HG03558 (cell line): Measurements from ENCODE around the gene RNF135.
"Not testable (repeated sequence)": the region's sequence is repeated elsewhere in the genome, so short reads cannot be mapped to it uniquely, and the experiment has no call there.

Source experiments
- ATAC-seq: cut with Tn5 transposase; IDR thresholded peaks from one replicate; pipeline ENCODE4 v1.9.1; 2021; ENCODE audit warnings: moderate number of reproducible peaks; ENCODE audit not compliant: unreplicated experiment; ENCODE audit errors: extremely low read depth

Gene RNF135

GRCh38 chr17:30995347-30995746 lies 24.5 kb downstream of the RNF135 start:
- ATAC-seq = no peak

GRCh38 chr17:30996486-30996885 lies 25.6 kb downstream of the RNF135 start:
- ATAC-seq = no peak

GRCh38 chr17:30997270-30997669 lies 26.4 kb downstream of the RNF135 start:
- no peak for ATAC-seq

DNA sequence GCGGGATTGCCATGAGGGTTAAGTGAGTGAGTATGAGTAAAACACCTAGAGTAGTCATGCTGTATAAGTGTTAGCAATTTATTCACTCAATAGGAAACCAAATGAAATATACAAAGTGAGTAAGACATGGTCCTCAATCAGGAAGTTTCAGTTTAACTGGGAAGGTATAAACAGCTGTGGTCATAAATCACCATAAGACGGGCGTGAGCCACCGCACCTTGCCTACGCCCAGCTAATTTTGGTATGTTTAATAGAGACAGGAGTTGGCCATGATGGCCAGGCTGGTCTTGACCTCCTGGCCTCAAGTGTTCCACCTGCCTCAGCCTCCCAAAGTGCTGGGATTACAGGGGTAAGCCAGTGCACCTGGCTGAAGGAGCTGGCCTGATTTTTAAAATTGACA lies 27.0 kb downstream of the RNF135 start:
- no peak for ATAC-seq

DNA sequence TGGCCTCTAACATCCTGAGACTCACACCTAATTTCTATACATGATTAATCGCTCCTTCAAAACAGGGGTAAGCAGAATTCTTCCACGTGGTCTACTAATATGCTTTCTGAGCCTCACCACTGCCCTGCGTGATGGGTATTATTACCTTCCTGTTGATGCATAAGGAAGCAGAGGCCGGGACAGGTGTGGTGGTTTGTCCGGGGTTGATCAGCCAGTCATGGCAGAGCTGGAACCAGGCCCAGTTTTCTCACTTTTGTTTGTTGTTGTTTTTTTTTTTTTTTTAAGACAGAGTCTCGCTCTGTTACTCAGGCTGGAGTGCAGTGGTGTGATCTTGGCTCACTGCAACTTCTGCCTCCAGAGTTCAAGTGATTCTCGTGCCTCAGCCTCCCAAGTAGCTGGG lies 31.2 kb downstream of the RNF135 start:
- ATAC-seq = no peak

DNA sequence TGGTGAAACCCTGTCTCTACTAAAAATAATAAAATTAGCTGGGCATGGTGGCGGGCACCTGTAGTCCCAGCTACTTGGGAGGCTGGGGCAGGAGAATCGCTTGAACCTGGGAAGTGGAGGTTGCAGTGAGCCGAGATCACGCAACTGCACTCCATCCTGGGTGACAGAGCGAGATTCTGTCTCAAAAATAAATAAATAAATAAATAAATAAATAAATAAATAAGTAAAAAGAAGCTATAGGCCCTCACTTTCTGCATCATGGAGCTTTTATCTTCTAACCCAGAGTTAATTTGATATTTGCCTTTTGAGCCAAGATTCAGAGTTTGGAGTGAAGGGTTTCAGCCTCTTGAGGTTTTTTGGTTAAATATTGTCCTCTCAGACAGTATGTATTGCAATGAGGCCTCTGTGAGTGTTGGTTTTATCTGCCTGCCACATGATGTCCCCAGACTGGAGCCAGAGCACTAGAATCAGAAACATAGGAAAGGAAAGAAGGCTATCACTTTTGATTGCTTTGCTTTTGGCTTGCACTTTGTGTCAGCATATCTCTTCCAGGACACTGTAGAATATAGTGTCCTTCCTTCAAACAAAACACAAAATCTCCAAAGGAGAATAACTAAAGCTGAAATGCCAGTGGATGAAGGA lies 32.5 kb downstream of the RNF135 start:
- no peak for ATAC-seq

DNA sequence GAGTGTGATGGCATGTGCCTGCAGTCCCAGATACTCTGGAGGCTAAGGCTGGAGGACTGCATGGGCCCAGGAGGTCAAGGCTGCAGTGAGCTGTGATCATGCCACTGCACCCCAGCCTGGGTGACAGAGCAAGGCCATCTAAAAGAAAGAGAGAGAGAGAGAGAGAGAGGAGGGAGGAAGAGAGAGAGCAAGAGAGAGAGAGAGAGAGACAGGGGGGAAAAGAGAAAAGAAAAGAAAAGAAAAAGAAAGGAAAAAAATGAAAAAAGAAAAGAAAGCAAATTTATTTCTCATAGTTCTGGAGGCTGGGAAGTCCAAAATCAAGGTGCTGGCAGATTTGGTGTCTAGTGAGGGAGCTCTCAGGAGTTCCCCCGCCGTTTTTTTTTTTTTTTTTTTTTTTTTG lies 33.3 kb downstream of the RNF135 start:
- no peak for ATAC-seq

DNA sequence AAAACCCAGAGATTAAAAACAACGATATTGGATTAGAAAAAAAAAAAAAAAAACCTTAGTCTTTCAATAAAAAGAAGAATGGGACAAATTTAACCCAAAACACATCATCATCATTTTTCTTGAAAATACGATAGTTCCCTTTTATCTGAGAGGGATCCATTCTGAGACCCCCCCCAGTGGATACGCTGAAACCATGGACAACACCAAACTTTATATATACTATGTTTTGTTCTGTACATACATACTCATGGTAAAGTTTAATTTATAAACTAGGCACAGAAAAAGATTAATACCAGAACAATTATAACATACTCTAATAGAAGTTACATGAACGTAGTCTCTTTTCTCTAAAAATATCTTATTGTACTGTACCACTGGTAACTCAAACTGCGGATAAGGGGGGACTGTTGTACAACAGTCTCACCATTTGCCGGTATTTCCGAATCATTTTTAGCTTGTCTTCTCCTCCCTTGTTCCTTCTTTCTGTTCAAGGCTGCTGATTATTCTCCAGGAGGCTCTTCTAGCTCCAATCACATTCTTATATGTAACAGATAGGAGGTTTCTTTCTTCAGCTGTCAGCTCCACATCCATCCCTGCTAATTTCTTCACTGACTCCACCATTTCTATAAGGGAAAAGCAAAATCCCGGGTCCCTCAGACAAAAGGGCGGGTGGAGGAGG lies 37.0 kb downstream of the RNF135 start:
- ATAC-seq = no peak

DNA sequence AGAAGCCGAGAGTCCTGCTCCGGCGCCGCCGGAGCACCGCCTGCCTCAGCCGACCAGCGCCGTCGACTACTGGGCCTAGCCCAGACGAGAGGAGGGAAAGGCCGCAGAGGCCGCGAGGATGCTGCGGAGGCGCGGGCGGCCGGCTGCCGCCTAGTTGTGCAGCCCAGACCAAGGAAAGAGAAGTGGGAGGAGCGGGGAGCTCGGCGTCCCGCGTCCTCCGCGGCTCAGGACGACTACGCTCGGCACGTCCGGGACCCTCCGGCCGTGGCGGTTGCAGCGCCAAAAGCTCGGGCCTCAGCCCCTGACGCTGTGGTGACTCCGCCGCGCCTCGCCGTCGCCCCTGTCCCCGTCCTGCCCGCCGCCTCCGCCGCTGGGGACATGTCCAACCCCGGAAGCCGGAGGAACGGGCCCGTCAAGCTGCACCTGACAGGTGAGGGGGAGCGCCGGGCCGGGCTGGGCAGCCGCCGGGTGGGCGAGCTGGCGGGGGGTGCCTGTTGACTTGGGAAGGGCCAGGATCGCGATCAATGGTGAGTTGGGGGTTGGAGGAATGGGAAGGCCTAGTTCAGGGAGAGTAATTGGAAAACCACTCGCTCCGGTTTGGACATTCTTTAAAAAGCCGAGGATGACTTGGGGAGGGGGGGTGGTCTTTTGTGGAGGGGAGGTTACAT lies 37.7 kb downstream of the RNF135 start:
- no peak for ATAC-seq

GRCh38 chr17:31009042-31009702 lies 38.3 kb downstream of the RNF135 start:
- ATAC-seq = not testable (repeated sequence)

DNA sequence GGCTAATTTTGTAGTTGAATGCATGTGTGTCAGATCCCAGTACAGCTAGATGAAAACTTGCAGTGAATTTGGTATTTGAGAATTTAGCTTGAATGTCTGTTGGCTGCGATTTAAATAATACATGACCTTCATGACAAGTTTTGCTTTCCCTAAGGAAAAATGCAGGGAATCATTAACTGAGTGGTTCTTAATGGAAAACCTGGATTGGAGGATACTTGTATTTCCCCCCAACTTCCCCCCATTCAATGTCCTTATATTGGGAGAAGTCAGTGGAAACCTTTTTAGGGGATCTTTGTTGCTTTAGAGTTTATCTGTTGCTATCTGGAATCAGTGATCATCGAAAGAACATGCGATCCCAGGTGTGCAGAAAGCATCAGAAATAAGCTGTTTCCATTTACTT lies 39.2 kb downstream of the RNF135 start:
- not testable (repeated sequence) for ATAC-seq

DNA sequence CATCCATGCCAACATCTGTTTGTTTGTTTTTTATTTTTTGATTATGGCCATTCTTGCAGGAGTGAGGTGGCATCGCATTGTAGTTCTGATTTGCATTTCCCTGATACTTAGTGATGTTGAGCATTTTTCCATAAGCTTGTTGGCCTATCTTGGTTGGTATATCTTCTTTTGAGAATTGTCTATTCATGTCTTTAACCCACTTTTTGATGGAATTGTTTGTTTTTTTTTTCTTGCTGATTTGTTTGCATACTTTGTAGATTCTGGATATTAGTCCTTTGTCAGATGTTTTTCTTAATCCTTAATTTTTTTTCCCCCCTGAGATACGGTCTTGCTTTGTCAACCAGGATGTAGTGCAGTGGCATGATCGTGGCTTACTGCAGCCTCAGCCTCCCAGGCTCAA lies 43.0 kb downstream of the RNF135 start:
- ATAC-seq = no peak

DNA sequence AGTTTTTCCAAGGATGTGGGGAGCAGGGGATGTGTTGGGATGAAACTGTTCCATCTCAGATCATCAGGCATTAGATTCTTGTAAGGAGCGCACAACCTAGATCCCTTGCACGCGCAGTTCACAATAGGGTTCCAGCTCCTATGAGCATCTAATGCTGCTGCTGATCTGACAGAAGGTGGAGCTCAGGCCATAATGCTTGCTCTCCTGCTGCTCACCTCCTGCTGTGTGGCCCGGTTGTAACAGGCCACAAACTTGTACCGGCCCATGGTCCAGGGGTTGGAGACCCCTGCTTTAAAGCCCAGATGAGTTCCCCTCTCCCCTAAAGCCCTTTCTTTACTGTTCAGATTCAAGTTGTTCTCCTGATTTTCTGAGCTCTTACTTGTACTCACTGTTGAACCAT lies 44.8 kb downstream of the RNF135 start:
- ATAC-seq = no peak

DNA sequence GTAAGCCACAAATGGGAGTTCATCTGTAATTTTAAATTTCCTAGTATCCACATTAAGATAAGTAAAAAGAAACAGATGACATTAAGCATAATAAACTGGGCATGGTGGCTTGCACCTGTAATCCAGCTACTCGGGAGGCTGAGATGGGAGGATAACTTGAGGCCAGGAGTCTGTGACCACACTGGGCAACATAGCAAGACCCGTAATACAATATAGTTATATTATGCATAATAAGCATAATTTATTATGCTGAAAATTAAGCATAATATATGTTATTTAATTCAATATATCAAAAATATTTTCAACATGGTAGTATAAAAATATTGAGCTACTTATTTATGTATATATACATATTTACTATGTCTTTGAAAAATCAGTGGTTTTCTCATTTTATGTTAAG lies 48.2 kb downstream of the RNF135 start:
- ATAC-seq = no peak

DNA sequence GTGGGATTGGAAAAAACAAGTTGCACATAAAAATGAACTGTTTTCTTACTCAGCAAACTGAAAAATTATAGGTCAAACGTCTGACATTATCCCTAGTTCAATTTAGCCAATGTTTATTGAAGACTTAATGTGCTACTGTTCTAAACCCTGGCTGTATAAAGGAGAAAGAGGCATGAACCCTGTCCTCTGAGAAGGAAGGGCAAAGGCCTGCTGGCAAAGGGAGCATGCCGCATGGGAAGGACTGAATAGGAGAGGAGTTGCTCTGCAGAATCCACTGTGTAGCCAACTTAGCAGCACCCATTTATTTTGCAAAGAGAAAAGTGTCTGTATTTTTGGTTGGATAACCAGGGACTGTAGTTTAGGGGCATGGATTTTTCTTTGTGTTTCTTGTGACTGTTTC lies 52.3 kb downstream of the RNF135 start:
- ATAC-seq = not testable (repeated sequence)

DNA sequence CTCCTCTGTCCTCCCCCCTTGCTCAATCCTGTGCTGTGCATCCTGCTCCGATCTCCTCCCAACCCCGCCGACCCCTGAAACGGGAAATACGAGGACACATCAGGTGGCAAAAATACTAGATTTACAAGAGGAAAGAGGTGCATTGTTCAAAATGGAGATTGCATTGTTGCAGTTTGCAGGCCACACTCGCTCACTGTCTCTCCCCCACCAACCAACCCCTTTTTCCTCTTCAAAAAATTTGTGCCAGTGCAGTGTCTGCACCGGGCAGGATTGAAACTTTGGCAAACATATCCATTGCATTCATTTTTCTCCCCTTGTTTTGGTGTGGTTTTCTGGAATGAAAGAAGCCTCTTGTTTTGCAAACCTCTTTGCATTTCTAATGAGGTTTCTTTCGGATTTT lies 61.0 kb downstream of the RNF135 start:
- no peak for ATAC-seq

DNA sequence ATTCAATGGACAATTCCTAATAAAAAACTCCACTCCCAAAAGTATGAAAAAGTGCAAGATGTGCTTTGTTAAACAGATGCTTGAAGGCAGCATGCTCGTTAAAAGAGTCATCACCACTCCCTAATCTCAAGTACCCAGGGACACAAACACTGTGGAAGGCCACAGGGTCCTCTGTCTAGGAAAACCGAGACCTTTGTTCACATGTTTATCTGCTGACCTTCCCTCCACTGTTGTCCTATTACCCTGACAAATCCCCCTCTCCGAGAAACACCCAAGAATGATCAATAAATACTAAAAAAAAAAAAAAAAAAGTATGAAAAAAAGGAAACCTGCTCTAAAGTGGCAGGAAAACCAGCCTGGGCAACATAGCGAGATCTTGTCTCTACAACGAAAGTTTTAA lies 64.8 kb downstream of the RNF135 start:
- ATAC-seq = not testable (repeated sequence)

GRCh38 chr17:31040837-31041236 lies 70.0 kb downstream of the RNF135 start:
- ATAC-seq = not testable (repeated sequence)

DNA sequence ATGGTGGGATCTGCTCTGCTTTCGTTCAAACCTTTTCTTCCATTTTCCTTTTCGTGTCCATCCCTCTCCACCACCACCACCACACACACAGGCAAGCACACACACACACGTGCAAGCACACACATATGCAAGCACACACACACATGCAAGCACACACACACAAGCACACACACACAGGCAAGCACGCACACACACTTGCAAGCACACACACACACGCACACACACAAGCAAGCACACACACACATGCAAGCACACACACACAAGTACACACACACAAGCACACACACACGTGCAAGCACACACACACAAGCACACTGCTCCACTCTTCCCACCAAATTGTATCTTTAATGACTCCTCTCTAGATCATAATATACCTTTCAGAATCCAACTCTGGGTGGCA lies 71.5 kb downstream of the RNF135 start:
- ATAC-seq = not testable (repeated sequence)

GRCh38 chr17:31046856-31047425 lies 76.1 kb downstream of the RNF135 start:
- ATAC-seq = not testable (repeated sequence)

DNA sequence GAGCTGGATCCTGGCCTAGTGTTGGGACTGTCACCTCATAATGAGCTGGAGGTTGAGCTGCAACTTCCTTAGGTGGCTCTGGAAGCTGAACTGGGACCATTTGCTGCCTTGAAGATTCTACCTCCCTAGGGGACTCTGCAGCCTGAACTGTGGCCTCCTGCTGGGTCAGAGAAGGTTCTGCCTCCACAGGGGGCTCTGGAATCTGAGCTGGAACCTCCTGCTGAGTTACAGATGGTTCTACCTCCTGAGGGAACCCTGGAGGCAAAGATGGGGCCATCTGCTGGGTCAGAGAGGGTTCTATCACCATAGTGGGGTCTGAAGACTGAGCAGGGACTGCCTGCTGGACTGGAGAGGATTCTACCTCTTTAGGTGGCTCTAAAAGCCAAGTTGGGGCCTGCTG lies 77.3 kb downstream of the RNF135 start:
- no peak for ATAC-seq
